OCI-LY1 (cell line): Measurements from ENCODE around the gene ITGA5.
A peak's percentile ranks its signal among the peaks of the same experiment; 100 is the strongest.

ENCODE experiments used
- H2AFZ ChIP-seq: fragments of 200-600 bp; sonication (generic), shearing (Covaris generic); 2 replicates; pipeline ENCODE4 v1.6.0; 2014; ENCODE audit warnings: antibody characterized with exemption, mild to moderate bottlenecking, low read length
- H3F3A ChIP-seq: fragments of 200-600 bp; sonication (generic), shearing (Covaris generic); 2 replicates; pipeline ENCODE4 v1.6.0; 2014; ENCODE audit warnings: mild to moderate bottlenecking, antibody characterized with exemption, low read length, moderate library complexity; ENCODE audit not compliant: insufficient read depth
- H3K27ac ChIP-seq: fragments of 200-600 bp; sonication (generic); 2 replicates; pipeline ENCODE4 v1.5.1; 2014; ENCODE audit warnings: low read length, mixed run types, mild to moderate bottlenecking, low read depth; ENCODE audit not compliant: poor library complexity, severe bottlenecking
- H3K27me3 ChIP-seq: fragments of 200-600 bp; sonication (generic); 2 replicates; pipeline ENCODE4 v1.6.0; 2014; ENCODE audit warnings: antibody characterized with exemption, mild to moderate bottlenecking, low read length, moderate library complexity; ENCODE audit not compliant: insufficient read depth
- H3K36me3 ChIP-seq: fragments of 200-600 bp; sonication (generic); 2 replicates; pipeline ENCODE4 v1.6.1; 2014; ENCODE audit warnings: mild to moderate bottlenecking, antibody characterized with exemption, low read length, moderate library complexity, mixed read lengths; ENCODE audit not compliant: insufficient read depth
- H3K4me1 ChIP-seq: fragments of 200-600 bp; sonication (generic); 2 replicates; pipeline ENCODE4 v1.5.1; 2014; ENCODE audit warnings: mild to moderate bottlenecking, low read length, moderate library complexity; ENCODE audit not compliant: insufficient read depth, severe bottlenecking
- H3K4me2 ChIP-seq: fragments of 200-600 bp; sonication (generic), shearing (Covaris generic); 2 replicates; pipeline ENCODE4 v1.6.1; 2014; ENCODE audit warnings: low read length
- H3K4me3 ChIP-seq: fragments of 200-600 bp; sonication (generic); 2 replicates; pipeline ENCODE4 v1.5.1; 2014; ENCODE audit warnings: low read length, low read depth, mild to moderate bottlenecking, mixed read lengths; ENCODE audit not compliant: poor library complexity, severe bottlenecking
- H3K79me2 ChIP-seq: fragments of 200-600 bp; shearing (Covaris generic); 2 replicates; pipeline ENCODE4 v1.6.1; 2016; ENCODE audit warnings: mixed run types, low read length, mixed read lengths; ENCODE audit not compliant: insufficient read depth
- H3K9ac ChIP-seq: fragments of 200-600 bp; sonication (generic), shearing (Covaris generic); 2 replicates; pipeline ENCODE4 v1.6.1; 2014; ENCODE audit warnings: mild to moderate bottlenecking, low read length, mixed read lengths
- H3K9me2 ChIP-seq: fragments of 200-600 bp; sonication (generic), shearing (Covaris generic); 2 replicates; pipeline ENCODE4 v1.6.1; 2014; ENCODE audit warnings: low read depth, mild to moderate bottlenecking, low read length, mixed read lengths
- H3K9me3 ChIP-seq: fragments of 200-600 bp; shearing (Covaris generic); 2 replicates; pipeline ENCODE4 v1.6.1; 2014; ENCODE audit warnings: low read length, mixed read lengths
- H4K20me1 ChIP-seq: fragments of 200-600 bp; sonication (generic), shearing (Covaris generic); 2 replicates; pipeline ENCODE4 v1.6.0; 2016; ENCODE audit warnings: mild to moderate bottlenecking, low read length; ENCODE audit not compliant: insufficient read depth
- EZH2 ChIP-seq: fragments of 200-600 bp; sonication (generic), shearing (Covaris generic); IDR thresholded peaks from 2 replicates; pipeline ENCODE4 v1.8.0; 2017; ENCODE audit warnings: borderline replicate concordance, mixed run types, mild to moderate bottlenecking, antibody characterized with exemption, low read length, moderate library complexity, mixed read lengths
- TF ChIP-seq, protein P1 (sequence below): fragments of 200-600 bp; sonication (generic), shearing (Covaris generic); IDR thresholded peaks from 2 replicates; pipeline ENCODE4 v1.5.1; 2017; ENCODE audit warnings: mild to moderate bottlenecking, antibody characterized with exemption, low read length, moderate library complexity, mixed read lengths

Gene ITGA5

DNA sequence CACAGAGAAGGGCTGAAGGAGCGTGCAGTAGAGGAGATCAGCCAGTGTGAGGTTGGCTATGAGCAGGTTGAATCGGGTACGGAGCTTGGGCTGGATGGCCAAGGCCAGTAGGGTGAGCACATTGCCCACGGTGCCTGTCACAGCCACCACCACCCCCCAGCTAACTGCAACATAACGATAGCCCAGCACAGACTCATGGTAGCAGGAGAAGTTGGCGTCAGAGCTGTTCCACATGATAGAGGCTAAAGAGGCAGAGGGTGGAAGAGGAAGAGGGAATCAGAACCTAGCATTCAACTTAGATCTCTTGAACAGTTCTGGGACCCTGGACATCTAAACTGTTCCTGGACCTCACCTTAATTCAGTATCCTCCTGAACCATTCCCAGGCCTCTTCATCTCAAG lies 55.4 kb downstream of the ITGA5 start:
- Histone ChIP-seq H3K4me1 (peaks cover 15% of the 10 kb centered on the region), H4K20me1 (no peaks in the 10 kb centered on the region), H3K36me3 (no peaks in the 10 kb centered on the region), H3K79me2 (no peaks in the 10 kb centered on the region), H3F3A (no peaks in the 10 kb centered on the region), H3K9me2 (no peaks in the 10 kb centered on the region), H3K4me3 (no peak overlapping the region), H3K9ac (no peak overlapping the region), H3K27ac (no peak overlapping the region), H2AFZ (no peak overlapping the region), H3K27me3 (no peaks in the 10 kb centered on the region), H3K4me2 (no peak overlapping the region), H3K9me3 (no peaks in the 10 kb centered on the region)
- no peak for TF ChIP-seq EZH2
- TF ChIP-seq, protein P1, sequence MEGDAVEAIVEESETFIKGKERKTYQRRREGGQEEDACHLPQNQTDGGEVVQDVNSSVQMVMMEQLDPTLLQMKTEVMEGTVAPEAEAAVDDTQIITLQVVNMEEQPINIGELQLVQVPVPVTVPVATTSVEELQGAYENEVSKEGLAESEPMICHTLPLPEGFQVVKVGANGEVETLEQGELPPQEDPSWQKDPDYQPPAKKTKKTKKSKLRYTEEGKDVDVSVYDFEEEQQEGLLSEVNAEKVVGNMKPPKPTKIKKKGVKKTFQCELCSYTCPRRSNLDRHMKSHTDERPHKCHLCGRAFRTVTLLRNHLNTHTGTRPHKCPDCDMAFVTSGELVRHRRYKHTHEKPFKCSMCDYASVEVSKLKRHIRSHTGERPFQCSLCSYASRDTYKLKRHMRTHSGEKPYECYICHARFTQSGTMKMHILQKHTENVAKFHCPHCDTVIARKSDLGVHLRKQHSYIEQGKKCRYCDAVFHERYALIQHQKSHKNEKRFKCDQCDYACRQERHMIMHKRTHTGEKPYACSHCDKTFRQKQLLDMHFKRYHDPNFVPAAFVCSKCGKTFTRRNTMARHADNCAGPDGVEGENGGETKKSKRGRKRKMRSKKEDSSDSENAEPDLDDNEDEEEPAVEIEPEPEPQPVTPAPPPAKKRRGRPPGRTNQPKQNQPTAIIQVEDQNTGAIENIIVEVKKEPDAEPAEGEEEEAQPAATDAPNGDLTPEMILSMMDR = no peak

DNA sequence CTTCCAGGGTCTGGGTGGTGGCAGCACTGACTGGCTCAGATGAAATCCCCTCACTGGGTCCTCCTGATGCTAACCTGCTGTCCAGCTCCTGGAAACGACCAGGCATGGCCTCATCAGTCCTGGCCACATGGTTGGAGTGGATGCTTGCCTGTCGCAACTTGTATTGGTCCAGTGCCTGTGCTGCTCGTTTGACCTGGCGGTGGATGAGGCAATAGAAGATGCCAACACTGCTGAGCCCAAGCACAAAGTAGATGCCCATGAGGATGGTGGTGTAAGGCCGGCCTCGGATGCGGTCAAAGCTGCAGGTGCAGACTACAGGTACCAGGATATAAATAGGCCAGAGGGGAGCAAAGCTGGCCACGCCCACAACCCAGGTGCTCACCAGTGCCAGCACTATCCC lies 56.0 kb downstream of the ITGA5 start:
- Histone ChIP-seq H3K9me2 (no peaks in the 10 kb centered on the region), H3K9ac (no peak overlapping the region), H3K4me3 (no peak overlapping the region), H3K79me2 (no peaks in the 10 kb centered on the region), H3K4me1 (peaks cover 15% of the 10 kb centered on the region), H3K36me3 (no peaks in the 10 kb centered on the region), H3K4me2 (no peak overlapping the region), H3K27ac (no peak overlapping the region), H3F3A (no peaks in the 10 kb centered on the region), H3K27me3 (no peaks in the 10 kb centered on the region), H3K9me3 (no peaks in the 10 kb centered on the region), H4K20me1 (no peaks in the 10 kb centered on the region), H2AFZ (no peak overlapping the region)
- no peak for TF ChIP-seq EZH2
- TF ChIP-seq, protein P1 = no peak

DNA sequence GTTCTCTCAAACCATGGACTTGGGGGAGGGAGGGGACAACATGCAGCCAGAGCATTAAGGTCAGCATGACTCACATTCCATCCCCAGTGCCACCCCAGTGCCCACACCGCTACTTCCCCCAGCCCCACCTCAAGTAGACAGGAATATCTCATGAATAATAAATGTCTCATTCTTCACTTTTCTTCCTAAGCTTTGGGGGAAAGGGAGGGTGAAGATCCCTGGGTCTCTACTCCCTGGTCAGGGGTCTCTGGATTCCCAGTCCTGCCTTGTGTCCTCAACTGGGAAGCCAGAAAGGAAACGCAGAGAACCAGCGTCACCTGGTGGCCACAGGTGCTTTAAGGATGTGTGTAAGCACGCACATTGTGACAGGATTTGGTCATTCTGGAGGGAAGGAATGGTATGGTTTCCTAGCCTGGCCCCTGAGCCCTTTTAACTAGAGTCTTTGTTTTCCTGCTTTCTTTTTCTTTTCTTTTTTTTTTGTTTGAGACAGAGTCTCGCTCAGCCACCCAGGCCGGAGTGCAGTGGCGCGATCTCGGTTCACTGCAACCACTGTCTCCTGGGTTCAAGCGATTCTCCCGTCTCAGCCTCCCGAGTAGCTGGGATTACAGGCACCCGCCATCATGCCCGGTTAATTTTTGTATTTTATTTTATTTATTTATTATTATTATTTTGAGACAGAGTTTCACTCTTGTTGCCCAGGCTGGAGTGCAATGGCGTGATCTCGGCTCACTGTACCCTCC lies 58.2 kb downstream of the ITGA5 start:
- Histone ChIP-seq H3K4me2 (no peak overlapping the region), H3K27ac (no peak overlapping the region)

More for the DNA sequence above, 58.2 kb downstream of the ITGA5 start:
- H3K4me1 ChIP-seq = peaks cover 30% of the 10 kb centered on the region
- H2AFZ ChIP-seq = no peak overlapping the region
- H3K27me3 ChIP-seq = no peaks in the 10 kb centered on the region
- H3K79me2 ChIP-seq = no peaks in the 10 kb centered on the region
- no peak overlapping the region for H3K9ac ChIP-seq
- no peaks in the 10 kb centered on the region for H3K9me2 ChIP-seq
- no peaks in the 10 kb centered on the region for H4K20me1 ChIP-seq
- no peak for TF ChIP-seq EZH2
- TF ChIP-seq, protein P1 = peak; percentile 92
- H3K36me3 ChIP-seq = no peaks in the 10 kb centered on the region
- no peak overlapping the region for H3K4me3 ChIP-seq
- H3K9me3 ChIP-seq = no peaks in the 10 kb centered on the region
- no peaks in the 10 kb centered on the region for H3F3A ChIP-seq
